GM12875 (cell line): Measurements from ENCODE around the gene ATL1.

Experiments used
- H3K4me3 ChIP-seq: one replicate; pipeline ENCODE4 v1.5.1; 2011; ENCODE audit warnings: low read depth, low read length, control low read depth
- CTCF ChIP-seq: IDR thresholded peaks from 2 replicates; pipeline ENCODE4 v1.5.1; 2011; ENCODE audit warnings: low read depth, mild to moderate bottlenecking, control low read depth, inconsistent platforms, low read length, moderate library complexity, borderline replicate concordance; ENCODE audit not compliant: insufficient read depth

The ATL1 gene

GRCh38 chr14:50590464-50590863 lies 30.5 kb downstream of the ATL1 start:
- H3K4me3 ChIP-seq: no peak overlapping the region
- TF ChIP-seq CTCF: no peak

- no peak for TF ChIP-seq CTCF
- no peak overlapping the region for H3K4me3 ChIP-seq
Measured at GRCh38 chr14:50594577-50595316, 34.8 kb downstream of the ATL1 start.

GRCh38 chr14:50598765-50599164 lies 38.8 kb downstream of the ATL1 start:
- TF ChIP-seq CTCF: no peak

GRCh38 chr14:50599700-50600444 lies 39.9 kb downstream of the ATL1 start:
- H3K4me3 ChIP-seq: no peak overlapping the region
- peak; percentile 31; the same call in 1 of the 2 replicates for TF ChIP-seq CTCF

More at GRCh38 chr14:50598765-50599164, 38.8 kb downstream of the ATL1 start:
- no peak overlapping the region for H3K4me3 ChIP-seq

- TF ChIP-seq CTCF: no peak
- H3K4me3 ChIP-seq: no peak overlapping the region
Measured at GRCh38 chr14:50600849-50601248, 40.9 kb downstream of the ATL1 start.

- TF ChIP-seq CTCF: no peak
- no peak overlapping the region for H3K4me3 ChIP-seq
Measured at GRCh38 chr14:50601394-50601793, 41.4 kb downstream of the ATL1 start.

- TF ChIP-seq CTCF: no peak
Measured at GRCh38 chr14:50602035-50602434, 42.1 kb downstream of the ATL1 start.

More at GRCh38 chr14:50602035-50602434, 42.1 kb downstream of the ATL1 start:
- H3K4me3 ChIP-seq: no peak overlapping the region
